Left hindlimb (tissue), 1 donor: ENCODE measurements around the gene PLP1.

ENCODE experiments used
- DNase-seq: peaks from one replicate; pipeline ENCODE4 v3.0.0-alpha.2; 2018

The PLP1 gene

GRCh38 chrX:103831803-103832544 lies 55.3 kb downstream of the PLP1 start, which contains the start of gene RAB9B:
RAB9B (minus strand) TSS chrX:103832257; CDS start chrX:103825784, 6,473 bp downstream.
- DNase-seq = peak; percentile 58

DNA sequence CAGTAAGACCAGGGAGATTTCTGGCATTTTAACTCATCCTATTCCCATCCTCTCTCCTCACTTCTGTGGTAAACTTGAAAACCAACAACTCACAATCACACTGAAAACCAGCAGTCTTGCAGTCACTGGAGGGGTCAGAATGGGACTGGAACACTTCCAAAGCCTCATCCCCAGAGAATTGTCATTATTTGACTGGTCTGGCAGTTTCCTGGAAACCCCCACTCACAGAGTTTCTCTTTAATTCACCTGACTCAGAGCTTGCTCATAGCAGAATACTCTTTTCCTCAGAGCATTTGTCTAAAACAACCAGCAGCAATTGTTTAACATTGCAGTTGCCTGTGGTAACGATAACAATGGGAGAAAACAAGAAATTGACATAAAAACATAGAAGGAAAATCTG lies 62.8 kb downstream of the PLP1 start:
- no peak for DNase-seq
